Cardiac muscle cell (in vitro differentiated cells and primary cell): ENCODE results near the gene HES5. TPM values are rescaled to one million over a fixed set of nuclear protein-coding genes. Genes with fewer than 3 reads are reported as not detected.
A peak's percentile ranks its signal among the peaks of the same experiment; 100 is the strongest.

Experiments
- DNase-seq, 2 donors: peaks; one replicate each; pipeline versions ENCODE4 v3.0.0 to v3.0.0-alpha.2; 2010 to 2017; ENCODE audit warnings: low read depth in 1 of 2, low spot score in 1 of 2
- H3K27ac ChIP-seq: fragments of 200-600 bp; sonication (generic); 2 replicates; pipeline ENCODE4 v1.5.1; 2016
- H3K27me3 ChIP-seq: fragments of 200-600 bp; sonication (generic); 2 replicates; pipeline ENCODE4 v1.6.0; 2016; ENCODE audit warnings: control low read depth
- H3K36me3 ChIP-seq: fragments of 200-600 bp; sonication (generic); 2 replicates; pipeline ENCODE4 v1.5.1; 2016; ENCODE audit warnings: control low read depth
- H3K4me1 ChIP-seq: fragments of 200-600 bp; sonication (generic); 2 replicates; pipeline ENCODE4 v1.8.1; 2017; ENCODE audit warnings: low read depth, mild to moderate bottlenecking, mixed run types
- H3K4me3 ChIP-seq: fragments of 200-600 bp; sonication (generic); 2 replicates; pipeline ENCODE4 v1.5.1; 2016; ENCODE audit warnings: mild to moderate bottlenecking
- H3K9me3 ChIP-seq: fragments of 200-600 bp; sonication (generic); 2 replicates; pipeline ENCODE4 v1.5.1; 2017; ENCODE audit warnings: low read depth, mild to moderate bottlenecking, control low read depth
- CTCF ChIP-seq: IDR thresholded peaks from 2 replicates; pipeline ENCODE4 v1.5.1; 2012; ENCODE audit warnings: low read depth, mild to moderate bottlenecking, low read length
- polyA plus RNA-seq: library from polyadenylated mRNA; unstranded; fragments of >200 nt; fragmentation: Nextera tagmentation; extraction: Ambion mirVana; gene quantifications from 2 replicates; pipeline ENCODE4 v1.2.1, GENCODE V29; 2016
- total RNA-seq: library from RNA; depleted of rRNA; stranded (reverse); fragments of >200 nt; gene quantifications from 2 replicates; pipeline ENCODE4 v1.2.3, GENCODE V29; 2016

Gene HES5
- total and polyA plus RNA-seq, 2 experiments from 2014 or later: not detected

GRCh38 chr1:2535455-2535854 is 5.4 kb upstream of the HES5 start:
- no peak overlapping the region for H3K27ac ChIP-seq
- no peak for DNase-seq

GRCh38 chr1:2534687-2535441 is 4.8 kb upstream of the HES5 start:
- TF ChIP-seq CTCF: no peak
- Histone ChIP-seq H3K36me3 (no peaks in the 10 kb centered on the region), H3K27ac (no peak overlapping the region), H3K4me3 (no peak overlapping the region), H3K27me3 (peaks cover 89% of the 10 kb centered on the region), H3K4me1 (no peaks in the 10 kb centered on the region), H3K9me3 (no peaks in the 10 kb centered on the region)
- DNase-seq: peak in 1 of 2 donors; percentile 35

More at GRCh38 chr1:2535455-2535854, 5.4 kb upstream of the HES5 start:
- peaks cover 87% of the 10 kb centered on the region for H3K27me3 ChIP-seq
- no peaks in the 10 kb centered on the region for H3K36me3 ChIP-seq
- no peaks in the 10 kb centered on the region for H3K4me1 ChIP-seq
- TF ChIP-seq CTCF: no peak
- no peak overlapping the region for H3K4me3 ChIP-seq
- H3K9me3 ChIP-seq: no peaks in the 10 kb centered on the region

- Histone ChIP-seq H3K4me3 (no peak overlapping the region), H3K27ac (no peak overlapping the region), H3K9me3 (no peaks in the 10 kb centered on the region), H3K36me3 (no peaks in the 10 kb centered on the region), H3K27me3 (peaks cover 93% of the 10 kb centered on the region), H3K4me1 (no peaks in the 10 kb centered on the region)
- no peak for DNase-seq
- TF ChIP-seq CTCF: no peak
These were observed 4.2 kb upstream of the HES5 start for GRCh38 chr1:2534315-2534686.

GRCh38 chr1:2533365-2533764 is 3.3 kb upstream of the HES5 start:
- no peak overlapping the region for H3K27ac ChIP-seq
- no peak for TF ChIP-seq CTCF
- H3K9me3 ChIP-seq: no peaks in the 10 kb centered on the region
- H3K36me3 ChIP-seq: no peaks in the 10 kb centered on the region
- no peak overlapping the region for H3K4me3 ChIP-seq
- H3K4me1 ChIP-seq: no peaks in the 10 kb centered on the region
- H3K27me3 ChIP-seq: peaks cover 96% of the 10 kb centered on the region
- DNase-seq: no peak

- no peak for DNase-seq
These were observed 2.6 kb upstream of the HES5 start for GRCh38 chr1:2532485-2533160.

More at GRCh38 chr1:2532485-2533160, 2.6 kb upstream of the HES5 start:
- no peaks in the 10 kb centered on the region for H3K9me3 ChIP-seq
- no peak for TF ChIP-seq CTCF
- no peaks in the 10 kb centered on the region for H3K36me3 ChIP-seq
- no peaks in the 10 kb centered on the region for H3K4me1 ChIP-seq
- peaks cover 99% of the 10 kb centered on the region for H3K27me3 ChIP-seq
- H3K4me3 ChIP-seq: no peak overlapping the region
- no peak overlapping the region for H3K27ac ChIP-seq
